Fibroblast of the conjunctiva (primary cell): Measurements from ENCODE around the gene GPR150.

Experiments used
- DNase-seq: peaks from one replicate; pipeline ENCODE4 v3.0.0-alpha.2; 2010; ENCODE audit warnings: low read depth

The GPR150 gene

GRCh38 chr5:95620030-95620869, at the start of gene GPR150:
Gene GPR150, plus strand, starts transcription at chr5:95620087. Its CDS starts 189 bp downstream, at chr5:95620276.
- no peak for DNase-seq

- DNase-seq = no peak
These were observed 47.9 kb upstream of the GPR150 start for GRCh38 chr5:95572016-95572415.

GRCh38 chr5:95581576-95581975, 38.3 kb upstream of the GPR150 start:
- DNase-seq = no peak

- DNase-seq = no peak
These were observed 35.9 kb upstream of the GPR150 start for GRCh38 chr5:95583992-95584391.

- no peak for DNase-seq
These were observed 29.0 kb upstream of the GPR150 start for GRCh38 chr5:95590880-95591279.

GRCh38 chr5:95591490-95591901, 28.4 kb upstream of the GPR150 start:
- DNase-seq = peak; percentile 14

- no peak for DNase-seq
These were observed 24.5 kb upstream of the GPR150 start for GRCh38 chr5:95595289-95595931.

GRCh38 chr5:95599252-95599651, 20.6 kb upstream of the GPR150 start:
- DNase-seq = no peak

- DNase-seq = no peak
These were observed 19.3 kb upstream of the GPR150 start for GRCh38 chr5:95600557-95600956.

GRCh38 chr5:95605786-95606185, 14.1 kb upstream of the GPR150 start:
- DNase-seq = no peak

- DNase-seq = no peak
These were observed 13.5 kb upstream of the GPR150 start for GRCh38 chr5:95606419-95606818.

GRCh38 chr5:95609711-95610110, 10.2 kb upstream of the GPR150 start:
- DNase-seq = no peak

GRCh38 chr5:95610546-95610945, 9.3 kb upstream of the GPR150 start:
- DNase-seq = no peak

GRCh38 chr5:95611396-95611795, 8.5 kb upstream of the GPR150 start:
- DNase-seq = no peak

GRCh38 chr5:95613514-95613913, 6.4 kb upstream of the GPR150 start:
- no peak for DNase-seq

GRCh38 chr5:95615164-95615467, 4.8 kb upstream of the GPR150 start:
- no peak for DNase-seq

GRCh38 chr5:95617057-95617456, 2.8 kb upstream of the GPR150 start:
- DNase-seq = no peak

GRCh38 chr5:95619096-95619495, 791 bp upstream of the GPR150 start:
- DNase-seq = no peak

- DNase-seq = no peak
These were observed 315 bp upstream of the GPR150 start for GRCh38 chr5:95619514-95620029.

GRCh38 chr5:95620870-95621838, 1.3 kb downstream of the GPR150 start:
- DNase-seq = no peak

GRCh38 chr5:95621839-95622629, 2.1 kb downstream of the GPR150 start:
- no peak for DNase-seq
